Mammary epithelial cell (primary cell): Measurements from ENCODE around the gene TTLL3.
A peak's percentile ranks its signal among the peaks of the same experiment; 100 is the strongest.

Experiments
- EZH2 ChIP-seq: IDR thresholded peaks from 2 replicates; pipeline ENCODE4 v1.6.1; 2012; ENCODE audit warnings: low read length, inconsistent platforms, borderline replicate concordance
- TF ChIP-seq, protein P1 (sequence below), 2 donors: IDR thresholded peaks in 1 of 2; conservative IDR thresholded peaks in 1 of 2; 2 replicates each; pipeline ENCODE4 v1.5.1; 2011 to 2012; ENCODE audit warnings: inconsistent platforms in 2 of 2, low read length in 2 of 2, mild to moderate bottlenecking in 2 of 2, control low read depth in 1 of 2, low read depth in 1 of 2; ENCODE audit not compliant: insufficient read depth in 1 of 2; ENCODE audit errors: extremely low read depth in 1 of 2

GRCh38 chr3:9884555-9885165, 74.6 kb downstream of the TTLL3 start:
- TF ChIP-seq, protein P1, sequence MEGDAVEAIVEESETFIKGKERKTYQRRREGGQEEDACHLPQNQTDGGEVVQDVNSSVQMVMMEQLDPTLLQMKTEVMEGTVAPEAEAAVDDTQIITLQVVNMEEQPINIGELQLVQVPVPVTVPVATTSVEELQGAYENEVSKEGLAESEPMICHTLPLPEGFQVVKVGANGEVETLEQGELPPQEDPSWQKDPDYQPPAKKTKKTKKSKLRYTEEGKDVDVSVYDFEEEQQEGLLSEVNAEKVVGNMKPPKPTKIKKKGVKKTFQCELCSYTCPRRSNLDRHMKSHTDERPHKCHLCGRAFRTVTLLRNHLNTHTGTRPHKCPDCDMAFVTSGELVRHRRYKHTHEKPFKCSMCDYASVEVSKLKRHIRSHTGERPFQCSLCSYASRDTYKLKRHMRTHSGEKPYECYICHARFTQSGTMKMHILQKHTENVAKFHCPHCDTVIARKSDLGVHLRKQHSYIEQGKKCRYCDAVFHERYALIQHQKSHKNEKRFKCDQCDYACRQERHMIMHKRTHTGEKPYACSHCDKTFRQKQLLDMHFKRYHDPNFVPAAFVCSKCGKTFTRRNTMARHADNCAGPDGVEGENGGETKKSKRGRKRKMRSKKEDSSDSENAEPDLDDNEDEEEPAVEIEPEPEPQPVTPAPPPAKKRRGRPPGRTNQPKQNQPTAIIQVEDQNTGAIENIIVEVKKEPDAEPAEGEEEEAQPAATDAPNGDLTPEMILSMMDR (conservative IDR thresholded peaks at IDR 0.05 in 1 of 2, IDR thresholded peaks at IDR 0.05 in 1 of 2; ENCODE audit: extremely low read depth in 1 of 2, insufficient read depth in 1 of 2, low read depth in 1 of 2, low read length in 2 of 2), result peak in 1 of 2 donors; percentile 2
- TF ChIP-seq EZH2, result no peak
